ENCODE data around the gene PHLPP1. TPM values are rescaled to one million over a fixed set of nuclear protein-coding genes. Genes with fewer than 3 reads are reported as not detected.

The PHLPP1 gene
- total RNA-seq, 4 donors from 2014 or later = 5.5 to 9.7 (median 8.0) TPM

GRCh38 chr18:62991389-62991788, 276.0 kb downstream of the PHLPP1 start:
- intact Hi-C loops (cut with DNase I; ENCODE audit: low total_unique reads) = no loop called here
- no peak for DNase-seq
- no peak for TF ChIP-seq POLR2A (IDR thresholded peaks at IDR 0.05)
- TF ChIP-seq, protein P1, sequence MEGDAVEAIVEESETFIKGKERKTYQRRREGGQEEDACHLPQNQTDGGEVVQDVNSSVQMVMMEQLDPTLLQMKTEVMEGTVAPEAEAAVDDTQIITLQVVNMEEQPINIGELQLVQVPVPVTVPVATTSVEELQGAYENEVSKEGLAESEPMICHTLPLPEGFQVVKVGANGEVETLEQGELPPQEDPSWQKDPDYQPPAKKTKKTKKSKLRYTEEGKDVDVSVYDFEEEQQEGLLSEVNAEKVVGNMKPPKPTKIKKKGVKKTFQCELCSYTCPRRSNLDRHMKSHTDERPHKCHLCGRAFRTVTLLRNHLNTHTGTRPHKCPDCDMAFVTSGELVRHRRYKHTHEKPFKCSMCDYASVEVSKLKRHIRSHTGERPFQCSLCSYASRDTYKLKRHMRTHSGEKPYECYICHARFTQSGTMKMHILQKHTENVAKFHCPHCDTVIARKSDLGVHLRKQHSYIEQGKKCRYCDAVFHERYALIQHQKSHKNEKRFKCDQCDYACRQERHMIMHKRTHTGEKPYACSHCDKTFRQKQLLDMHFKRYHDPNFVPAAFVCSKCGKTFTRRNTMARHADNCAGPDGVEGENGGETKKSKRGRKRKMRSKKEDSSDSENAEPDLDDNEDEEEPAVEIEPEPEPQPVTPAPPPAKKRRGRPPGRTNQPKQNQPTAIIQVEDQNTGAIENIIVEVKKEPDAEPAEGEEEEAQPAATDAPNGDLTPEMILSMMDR (IDR thresholded peaks at IDR 0.05 in 4 of 5, conservative IDR thresholded peaks at IDR 0.05 in 1 of 5) = no peak
- Histone ChIP-seq H3K4me3 (no peak overlapping the region), H3K36me3 (no peaks in the 10 kb centered on the region), H3K27ac (no peak overlapping the region), H3K4me1 (no peaks in the 10 kb centered on the region), H3K27me3 (no peaks in the 10 kb centered on the region), H3K9me3 (no peaks in the 10 kb centered on the region)
- in situ Hi-C loops (cut with MboI; ENCODE audit: low sequenced_read_pairs in 4 of 4) = loop anchor here (25.0 kb wide), 3 partner anchors 279 to 804 kb away; partner anchors contain the start of genes PHLPP1 (in 2 of the 4), PIGN (in 1 of the 4) and RELCH (in 1 of the 4)
- no peak for ATAC-seq

- ATAC-seq (no peak), DNase-seq (no peak)
- Histone ChIP-seq H3K4me3 (no peak overlapping the region), H3K27ac (no peak overlapping the region), H3K9me3 (no peaks in the 10 kb centered on the region), H3K27me3 (no peaks in the 10 kb centered on the region), H3K4me1 (no peaks in the 10 kb centered on the region), H3K36me3 (no peaks in the 10 kb centered on the region)
- intact Hi-C loops (cut with DNase I; ENCODE audit: low total_unique reads) (no loop called here), in situ Hi-C loops (cut with MboI; ENCODE audit: low sequenced_read_pairs in 4 of 4) (loop anchor here (25.0 kb wide), 3 partner anchors 280 to 805 kb away; partner anchors contain the start of genes PHLPP1 (in 2 of the 4), PIGN (in 1 of the 4) and RELCH (in 1 of the 4))
- TF ChIP-seq, protein P1 (IDR thresholded peaks at IDR 0.05 in 4 of 5, conservative IDR thresholded peaks at IDR 0.05 in 1 of 5) = no peak
- no peak for TF ChIP-seq POLR2A (IDR thresholded peaks at IDR 0.05)
Measured at GRCh38 chr18:62991959-62992358, 276.6 kb downstream of the PHLPP1 start.

DNA sequence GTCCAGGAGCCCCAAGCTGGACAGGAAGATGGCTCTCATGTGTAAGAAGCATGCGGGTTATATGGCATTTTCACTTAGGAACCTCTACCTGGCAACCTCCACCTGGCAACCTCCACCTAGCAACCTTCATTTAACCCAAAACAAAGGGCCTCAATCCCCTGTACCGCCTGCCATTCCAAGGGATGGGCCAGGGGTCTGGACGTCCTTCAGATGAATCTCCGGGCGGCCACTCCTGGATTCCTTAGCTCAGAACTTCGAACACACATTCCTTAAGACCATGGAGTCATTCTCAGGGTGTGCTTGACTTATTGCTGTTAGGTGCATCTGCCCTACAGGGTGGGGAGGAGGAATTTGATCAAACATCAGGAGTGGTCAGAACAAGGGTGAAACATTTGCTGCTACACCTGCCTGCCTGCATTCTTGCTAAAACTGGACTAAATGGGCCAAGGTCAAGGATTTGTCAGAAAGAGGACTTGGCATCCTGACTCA, 277.6 kb downstream of the PHLPP1 start:
- ATAC-seq (no peak), DNase-seq (no peak)
- no peaks in the 10 kb centered on the region for H3K36me3 ChIP-seq
- H3K4me3 ChIP-seq = no peak overlapping the region
- TF ChIP-seq, protein P1 (IDR thresholded peaks at IDR 0.05 in 4 of 5, conservative IDR thresholded peaks at IDR 0.05 in 1 of 5) = no peak
- TF ChIP-seq POLR2A (IDR thresholded peaks at IDR 0.05) = no peak
- intact Hi-C loops (cut with DNase I; ENCODE audit: low total_unique reads) (no loop called here), in situ Hi-C loops (cut with MboI; ENCODE audit: low sequenced_read_pairs in 4 of 4) (loop anchor here (25.0 kb wide), 3 partner anchors 281 to 806 kb away; partner anchors contain the start of genes PHLPP1 (in 2 of the 4), PIGN (in 1 of the 4) and RELCH (in 1 of the 4))
- no peaks in the 10 kb centered on the region for H3K27me3 ChIP-seq
- H3K27ac ChIP-seq = no peak overlapping the region
- no peaks in the 10 kb centered on the region for H3K9me3 ChIP-seq
- no peaks in the 10 kb centered on the region for H3K4me1 ChIP-seq

DNA sequence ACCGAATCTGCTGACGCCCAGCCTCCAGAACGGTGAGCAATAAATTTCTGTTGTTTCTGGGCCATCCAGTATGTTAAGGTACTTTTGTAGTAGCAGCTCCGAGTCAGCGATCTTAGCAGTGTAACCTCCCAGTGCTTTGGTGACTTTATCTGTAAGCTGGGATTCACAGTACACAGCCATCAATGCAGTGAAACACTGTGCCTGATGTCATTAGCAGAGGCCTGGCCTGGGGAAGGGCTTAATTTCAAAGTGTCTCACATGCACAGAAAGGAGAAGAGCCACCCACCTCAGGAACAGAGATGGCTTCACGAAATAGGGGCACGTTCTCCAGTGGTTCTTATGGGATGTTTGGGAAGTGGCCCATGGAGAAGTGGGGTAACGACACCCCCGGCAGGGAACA, 281.2 kb downstream of the PHLPP1 start:
- intact Hi-C loops (cut with DNase I; ENCODE audit: low total_unique reads) = no loop called here
- DNase-seq = no peak
- H3K4me3 ChIP-seq = no peak overlapping the region
- no peak for ATAC-seq
- H3K9me3 ChIP-seq = no peaks in the 10 kb centered on the region
- no peaks in the 10 kb centered on the region for H3K36me3 ChIP-seq
- in situ Hi-C loops (cut with MboI; ENCODE audit: low sequenced_read_pairs in 4 of 4) = loop anchor here (25.0 kb wide), 3 partner anchors 284 to 809 kb away; partner anchors contain the start of genes PHLPP1 (in 2 of the 4), PIGN (in 1 of the 4) and RELCH (in 1 of the 4)
- no peak for TF ChIP-seq POLR2A (IDR thresholded peaks at IDR 0.05)
- no peaks in the 10 kb centered on the region for H3K27me3 ChIP-seq
- peaks cover 0 to 13% of the 10 kb centered on the region in 2 donors for H3K4me1 ChIP-seq
- no peak overlapping the region for H3K27ac ChIP-seq

GRCh38 chr18:62997076-62997475, 281.7 kb downstream of the PHLPP1 start:
- Histone ChIP-seq H3K27me3 (no peaks in the 10 kb centered on the region), H3K4me1 (peaks cover 0 to 13% of the 10 kb centered on the region in 2 donors), H3K4me3 (no peak overlapping the region), H3K9me3 (no peaks in the 10 kb centered on the region), H3K36me3 (no peaks in the 10 kb centered on the region), H3K27ac (no peak overlapping the region)
- no peak for DNase-seq
- TF ChIP-seq POLR2A (IDR thresholded peaks at IDR 0.05) = no peak
- TF ChIP-seq, protein P1 (IDR thresholded peaks at IDR 0.05 in 4 of 5, conservative IDR thresholded peaks at IDR 0.05 in 1 of 5) = no peak
- no peak for ATAC-seq
- in situ Hi-C loops (cut with MboI; ENCODE audit: low sequenced_read_pairs in 4 of 4) = loop anchor here (25.0 kb wide), 3 partner anchors 285 to 810 kb away; partner anchors contain the start of genes PHLPP1 (in 2 of the 4), PIGN (in 1 of the 4) and RELCH (in 1 of the 4)
- intact Hi-C loops (cut with DNase I; ENCODE audit: low total_unique reads) = no loop called here

Measured in gastrocnemius medialis (tissue), 4 donors.